NCI-H1048 (cell line): ENCODE measurements around the gene VSIG10L2.
"Not testable (repeated sequence)": the region's sequence is repeated elsewhere in the genome, so short reads cannot be mapped to it uniquely, and the experiment has no call there.

Experiments
- DNase-seq: peaks from one replicate; lab custom pipeline; 2025; lab: John Stamatoyannopoulos, UW

VSIG10L2 gene

DNA sequence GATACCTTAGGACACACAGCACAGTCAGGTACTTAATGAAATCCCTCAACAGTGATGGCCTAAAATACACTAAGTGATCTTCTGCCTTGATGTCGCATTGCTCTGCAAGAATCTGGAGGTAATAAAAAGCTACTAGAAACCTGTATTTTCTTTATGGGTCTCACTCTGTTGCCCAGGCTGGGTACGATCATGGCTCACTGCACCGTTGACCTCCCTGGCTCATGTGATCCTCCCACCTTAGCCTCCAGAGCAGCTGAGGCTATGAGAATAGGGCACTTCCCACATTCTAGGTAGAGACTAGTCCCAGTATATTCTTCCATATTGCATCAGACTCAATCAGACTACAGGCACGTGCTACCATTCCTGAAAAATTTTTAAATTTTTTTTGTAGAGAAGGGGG is 21.7 kb downstream of the VSIG10L2 start:
- DNase-seq = no peak

DNA sequence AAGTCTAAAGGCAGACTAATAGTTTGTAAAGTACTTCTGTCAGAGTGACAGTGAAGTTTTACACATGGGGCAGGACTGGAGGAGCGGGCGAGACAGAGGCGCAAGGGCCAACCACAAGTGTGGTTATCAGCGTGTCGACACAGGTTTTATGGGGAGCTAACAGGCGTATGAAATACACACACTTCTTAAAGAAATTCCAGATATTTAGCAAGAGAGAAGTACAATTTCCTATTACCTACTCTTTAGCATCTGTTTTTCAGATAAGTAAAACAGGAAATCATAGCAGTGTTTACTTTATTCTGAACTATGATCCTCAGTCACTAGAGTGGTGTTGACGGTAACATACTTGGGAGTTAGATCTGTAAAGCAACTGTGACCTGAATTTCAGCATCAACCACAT is 22.5 kb downstream of the VSIG10L2 start:
- DNase-seq = no peak

DNA sequence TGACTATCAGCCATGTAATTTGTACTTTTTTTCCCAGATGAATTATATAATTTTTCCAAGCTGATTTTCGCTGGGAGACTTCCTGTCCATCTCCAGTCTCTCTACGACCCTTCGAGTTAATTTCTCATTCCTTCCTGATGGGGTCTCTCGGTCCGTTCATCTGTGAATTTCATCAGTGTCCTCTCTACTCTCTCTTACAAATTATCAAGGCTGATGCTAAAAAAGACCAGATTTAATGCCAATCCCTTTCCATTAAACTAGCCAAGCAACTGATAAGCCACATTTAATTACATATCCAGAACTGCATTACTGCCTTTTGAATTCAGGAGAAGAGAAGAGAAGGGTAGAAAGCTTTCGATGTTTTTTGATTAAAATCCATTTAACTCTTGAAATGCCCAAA is 25.8 kb downstream of the VSIG10L2 start:
- no peak for DNase-seq

DNA sequence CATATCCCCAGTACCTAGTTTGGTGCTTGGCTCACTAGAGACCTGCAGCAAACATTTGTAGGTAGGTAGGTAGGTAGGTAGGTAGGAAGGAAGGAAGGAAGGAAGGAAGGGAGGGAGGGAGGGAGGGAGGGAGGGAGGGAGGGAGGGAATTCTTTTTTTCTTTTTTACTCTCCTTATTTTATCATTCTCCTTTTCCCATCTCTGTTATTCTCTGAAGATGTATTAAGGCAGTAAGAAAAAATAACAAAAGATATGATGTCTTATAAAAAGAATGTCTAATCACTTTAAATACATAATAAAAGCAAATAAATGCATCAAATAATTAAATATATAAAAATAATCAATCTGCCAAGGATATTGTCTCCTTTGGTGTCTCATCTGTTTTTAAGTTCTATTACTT is 28.4 kb downstream of the VSIG10L2 start:
- DNase-seq = no peak

DNA sequence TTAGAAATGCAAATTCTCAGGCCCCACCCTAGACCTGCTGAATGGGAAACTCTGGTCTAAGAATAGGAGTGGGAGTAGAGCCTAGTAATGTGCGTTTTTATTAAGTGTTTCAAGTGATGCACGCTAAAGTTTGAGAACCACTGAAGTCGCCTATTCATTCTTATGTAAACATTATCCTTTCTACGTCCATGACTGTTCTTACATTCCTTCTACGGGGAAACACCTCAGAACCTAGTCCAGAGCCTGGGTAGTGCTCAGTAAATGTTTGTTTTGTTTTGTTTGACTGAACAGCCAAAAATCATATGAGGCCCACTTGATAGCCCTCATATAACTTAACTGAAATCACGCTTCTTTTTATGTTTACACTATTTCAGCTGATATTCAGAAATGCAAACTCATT is 29.8 kb downstream of the VSIG10L2 start:
- no peak for DNase-seq

DNA sequence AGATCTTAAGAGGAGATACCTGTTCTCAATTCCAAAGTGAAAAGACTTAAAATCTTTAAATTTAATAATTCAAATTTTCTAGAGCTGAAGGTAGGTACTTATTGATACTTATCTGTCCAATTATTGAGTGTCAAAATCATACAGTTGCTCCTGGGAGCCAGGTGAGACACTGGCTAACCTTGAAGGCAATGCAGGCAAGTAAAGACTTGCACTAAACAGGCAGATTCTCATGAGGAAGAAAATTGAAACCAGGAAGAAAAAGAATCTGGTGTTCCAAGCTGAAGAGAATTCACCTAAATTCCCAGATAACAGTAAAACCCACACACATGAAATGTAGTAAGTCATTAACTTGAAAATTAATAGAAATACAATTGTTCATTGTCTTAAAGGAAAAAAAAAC is 30.3 kb downstream of the VSIG10L2 start:
- DNase-seq = no peak

DNA sequence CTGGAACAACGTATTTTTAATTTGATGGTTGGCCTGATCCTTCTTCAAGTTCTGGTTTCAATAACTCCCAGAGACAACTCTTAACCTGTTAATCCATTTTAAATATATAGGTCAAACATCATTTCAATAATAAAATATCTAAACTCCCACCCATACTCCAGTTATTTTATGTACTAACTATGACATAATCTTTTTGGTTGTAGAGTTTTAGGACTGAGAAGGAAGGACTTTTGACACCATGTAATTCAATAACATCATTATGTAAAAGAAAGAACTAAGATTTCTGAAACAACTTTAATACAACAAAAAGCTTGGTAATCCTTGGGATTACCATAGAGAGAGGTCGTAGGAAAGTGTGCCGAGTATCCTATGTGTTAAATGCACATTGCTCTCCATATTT is 31.5 kb downstream of the VSIG10L2 start:
- no peak for DNase-seq

DNA sequence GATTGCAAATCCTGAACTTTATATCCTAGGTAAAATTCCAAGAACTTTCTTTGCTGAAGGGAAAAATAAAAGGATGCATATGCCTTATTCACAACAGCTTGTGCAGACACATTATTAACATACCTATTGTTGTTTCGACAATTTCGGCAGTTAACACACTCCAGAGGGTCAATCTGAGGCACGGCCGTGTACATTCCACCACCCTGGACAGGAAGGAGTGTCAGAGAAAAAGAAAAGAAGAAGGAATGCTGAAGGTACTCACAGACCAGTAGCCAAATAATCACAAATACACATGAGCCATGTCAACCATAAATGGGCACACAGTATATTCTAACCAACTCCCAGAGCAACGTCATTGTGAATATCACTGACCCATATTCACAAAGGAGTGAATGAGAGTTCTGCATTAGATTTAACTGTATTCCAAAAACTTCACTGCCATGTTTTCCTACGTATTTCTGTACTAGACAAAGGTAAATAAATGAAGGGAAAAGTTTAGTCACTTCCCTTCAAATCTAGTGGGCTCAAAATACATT is 32.4 kb downstream of the VSIG10L2 start:
- no peak for DNase-seq

DNA sequence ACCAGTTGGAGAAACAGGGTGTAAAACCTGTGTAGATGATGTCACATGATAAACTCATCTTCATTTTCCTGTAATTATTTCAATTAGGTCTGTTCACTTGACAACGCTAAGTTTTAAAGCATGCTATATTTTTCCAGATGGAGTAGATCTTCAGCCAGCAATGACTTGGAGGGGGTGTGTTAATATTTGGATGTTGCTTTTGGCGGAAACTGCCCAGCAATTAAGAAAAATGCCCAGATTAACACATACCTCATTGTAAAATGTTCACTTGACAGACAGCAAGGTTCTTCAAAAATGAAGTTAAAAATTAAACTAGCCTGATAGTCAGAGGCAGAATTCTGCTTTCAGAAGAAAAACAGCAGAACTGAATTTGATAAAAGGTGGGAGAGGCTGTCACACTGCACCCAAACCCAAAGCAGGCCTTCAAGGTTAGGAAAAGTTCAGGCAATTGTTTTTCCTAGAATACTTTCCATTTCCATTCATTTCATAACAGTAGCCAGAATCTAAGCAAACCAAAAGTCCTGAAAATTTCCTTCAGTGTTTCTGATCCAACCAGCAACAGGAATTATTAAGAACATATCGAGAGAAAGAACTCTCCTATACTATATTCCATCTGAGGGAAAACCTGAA is 33.0 kb downstream of the VSIG10L2 start:
- DNase-seq = no peak

DNA sequence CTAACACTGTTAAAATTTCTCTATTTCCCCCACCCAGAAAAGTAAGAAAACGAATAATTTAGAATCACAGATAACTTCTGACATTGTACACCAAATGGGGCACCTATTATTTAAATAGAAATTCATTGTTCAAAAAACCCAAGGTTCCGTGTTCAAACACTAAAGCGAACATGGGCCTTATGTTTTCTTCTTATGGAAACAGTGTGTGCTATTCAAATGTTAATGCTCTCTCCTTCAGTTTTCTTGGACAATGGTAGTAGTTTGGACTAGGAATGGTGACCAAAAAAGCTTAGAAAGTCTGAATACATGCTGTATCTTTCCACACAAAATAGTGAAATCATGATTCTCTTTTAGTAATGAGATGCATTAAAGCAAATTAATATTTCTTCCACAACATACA is 33.7 kb downstream of the VSIG10L2 start:
- no peak for DNase-seq

DNA sequence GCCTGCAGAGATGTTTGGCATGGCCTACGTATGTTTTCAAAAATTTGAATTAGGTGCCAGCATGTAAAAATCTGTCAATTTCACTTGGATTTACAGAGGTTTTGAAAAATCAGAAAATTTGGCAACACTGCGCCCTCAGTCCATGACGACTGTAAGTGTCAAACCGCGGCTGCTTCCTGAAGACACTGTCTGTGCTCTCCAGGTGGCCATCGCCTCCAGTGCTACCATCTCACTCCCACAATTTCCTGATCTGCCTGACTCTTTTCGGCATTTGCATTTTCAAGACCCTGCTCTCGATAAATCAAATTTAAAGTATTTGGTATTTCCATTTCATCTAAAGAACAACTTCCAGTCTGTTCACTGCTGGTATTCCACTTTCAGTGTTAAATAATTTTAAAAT is 34.6 kb downstream of the VSIG10L2 start:
- DNase-seq = no peak

DNA sequence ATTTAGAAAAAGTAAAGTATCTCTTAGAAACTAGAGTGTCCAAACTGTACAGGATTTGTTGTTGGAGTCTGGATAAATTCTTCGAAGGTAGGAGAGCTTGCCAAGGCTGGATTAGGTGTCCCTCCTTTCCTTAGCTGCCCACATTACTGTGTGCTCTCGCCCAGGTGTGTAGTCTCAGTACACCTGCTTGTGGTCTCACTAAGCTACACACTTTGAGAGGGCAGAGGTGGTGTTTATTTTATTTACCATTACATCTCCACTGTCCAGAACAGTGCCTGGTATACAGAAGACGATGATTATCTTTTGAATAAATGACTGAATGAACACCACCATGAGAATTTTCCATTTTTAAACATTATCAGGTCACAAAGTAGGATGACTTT is 36.5 kb downstream of the VSIG10L2 start:
- DNase-seq = no peak

DNA sequence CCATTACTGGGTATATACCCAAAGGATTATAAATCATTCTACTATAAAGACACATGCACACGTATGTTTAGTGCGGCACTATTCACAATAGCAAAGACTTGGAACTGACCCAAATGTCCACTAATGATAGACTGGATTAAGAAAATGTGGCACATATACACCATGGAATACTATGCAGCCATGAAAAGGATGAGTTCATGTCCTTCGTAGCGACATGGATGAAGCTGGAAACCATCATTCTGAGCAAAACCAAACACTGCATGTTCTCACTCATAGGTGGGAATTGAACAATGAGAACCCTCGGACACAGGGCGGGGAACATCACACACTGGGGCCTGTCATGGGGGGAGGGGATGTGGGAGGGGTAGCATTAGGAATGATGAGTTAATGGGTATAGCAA is 40.1 kb downstream of the VSIG10L2 start:
- not testable (repeated sequence) for DNase-seq

DNA sequence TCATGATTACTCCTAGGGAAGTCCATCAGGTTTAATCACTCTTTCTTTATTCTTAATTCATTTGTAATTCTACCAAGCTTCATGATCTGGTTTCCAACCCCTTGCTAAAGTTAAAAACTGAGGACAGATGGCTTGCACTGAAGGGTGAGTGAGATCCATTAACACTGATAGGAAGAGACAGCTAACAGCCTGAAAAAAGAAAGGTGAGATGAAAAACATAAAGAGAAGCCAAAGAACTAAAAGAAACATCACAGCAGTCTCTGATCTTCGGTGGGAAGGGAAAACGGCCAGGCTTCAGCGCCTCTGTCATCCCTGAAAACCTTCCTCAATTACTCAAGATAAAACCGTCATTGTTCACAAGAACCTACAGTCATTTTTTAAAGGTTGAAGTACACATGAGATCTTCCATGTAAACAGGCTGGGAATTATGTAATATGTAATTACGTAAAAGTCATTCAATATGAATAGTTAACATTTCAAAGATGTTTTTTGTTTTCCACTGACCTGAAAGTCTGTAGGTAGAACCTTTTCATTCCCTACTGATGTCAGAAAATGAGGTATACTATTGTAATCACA is 41.3 kb downstream of the VSIG10L2 start:
- DNase-seq = no peak

DNA sequence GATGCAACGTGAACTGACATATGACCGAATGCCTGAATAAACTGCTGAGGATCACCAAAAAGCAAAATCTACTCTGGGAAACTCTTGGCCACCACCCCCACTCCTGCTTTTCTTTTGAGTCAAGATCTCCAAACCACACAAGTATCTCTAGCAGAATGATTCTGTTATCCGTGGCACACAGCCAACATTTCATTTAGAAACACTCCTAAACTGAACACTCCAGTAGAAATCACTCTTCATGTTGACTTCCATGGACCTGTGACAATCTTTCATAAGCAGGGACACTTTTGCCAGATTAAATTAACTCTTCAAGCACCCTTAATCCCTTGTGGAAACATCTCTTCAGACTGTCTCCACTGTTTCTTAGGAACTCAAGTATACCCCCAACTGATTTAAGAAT is 44.4 kb downstream of the VSIG10L2 start:
- no peak for DNase-seq

DNA sequence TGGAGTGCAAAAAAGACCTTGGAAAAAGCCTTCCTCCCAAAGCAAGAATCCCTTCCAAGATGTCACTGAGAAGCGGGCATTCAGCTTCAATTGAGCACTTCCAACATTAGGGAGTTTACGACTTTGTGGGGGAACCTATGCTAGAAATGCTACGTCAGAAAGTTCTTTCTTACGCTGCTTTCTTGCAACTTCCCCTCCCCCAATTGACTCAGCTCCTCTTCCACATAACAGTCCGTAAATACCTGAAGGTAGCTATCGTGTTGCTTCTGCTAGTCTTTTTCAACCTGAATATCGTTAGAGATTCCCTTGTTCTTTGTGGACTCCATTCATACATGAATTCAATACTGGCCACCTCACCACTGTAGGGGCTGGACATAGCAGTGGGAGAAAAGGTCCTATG is 47.0 kb downstream of the VSIG10L2 start:
- DNase-seq = no peak

DNA sequence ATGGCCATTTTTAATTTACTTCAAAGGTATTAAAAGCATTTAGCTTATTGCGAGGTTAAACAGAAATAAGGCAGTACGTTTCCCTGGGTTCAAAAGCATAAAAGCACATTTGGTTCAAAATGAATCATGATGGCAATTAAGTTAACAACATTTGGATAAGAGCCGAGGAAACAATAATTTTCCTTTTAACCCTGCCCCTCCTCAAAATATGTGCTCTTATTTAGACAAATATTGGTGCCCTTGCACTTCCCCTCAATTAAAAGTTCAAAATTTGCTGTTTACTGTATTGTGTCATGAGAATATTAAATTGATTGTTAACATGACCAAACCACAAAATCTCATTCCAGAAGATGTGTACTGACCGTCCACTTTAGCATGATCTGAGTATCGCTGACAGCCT is 48.7 kb downstream of the VSIG10L2 start:
- no peak for DNase-seq

DNA sequence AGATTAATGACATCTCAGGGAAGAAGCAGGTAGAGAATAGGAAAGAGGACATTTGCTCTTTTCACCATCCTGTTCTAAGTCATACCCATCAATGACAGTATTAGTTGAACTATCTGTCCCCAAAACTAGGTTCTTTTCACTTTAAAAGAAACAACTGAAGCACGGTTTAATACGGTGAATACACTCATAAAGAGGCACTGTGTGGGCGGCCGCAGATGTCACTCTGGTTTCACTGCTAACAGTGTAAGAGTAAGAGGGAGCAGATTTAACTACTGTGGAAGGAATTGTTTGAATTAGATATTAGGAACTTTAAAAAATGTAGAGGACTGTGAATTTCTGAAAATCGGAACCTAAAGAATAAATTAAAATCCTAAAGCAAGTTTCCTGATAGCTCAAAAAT is 49.5 kb downstream of the VSIG10L2 start:
- no peak for DNase-seq

DNA sequence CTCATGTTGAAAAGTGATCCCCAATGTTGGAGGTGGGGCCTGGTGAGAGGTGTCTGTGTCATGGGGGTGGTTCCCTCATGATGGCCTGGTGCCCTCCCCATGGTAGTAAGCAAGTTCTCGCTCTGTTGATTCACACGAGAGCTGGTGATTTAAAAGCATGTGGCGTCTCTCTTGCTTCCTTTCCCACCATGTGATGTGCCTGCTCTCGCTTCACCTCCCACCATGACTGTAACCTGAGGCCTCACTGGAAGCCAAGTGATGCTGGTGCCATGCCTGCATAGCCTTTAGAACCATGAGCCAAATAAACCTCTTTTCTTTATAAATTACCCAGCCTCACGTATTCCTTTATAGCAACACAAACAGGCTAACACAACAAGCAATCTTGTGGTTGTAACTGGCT is 52.4 kb downstream of the VSIG10L2 start:
- DNase-seq = no peak

DNA sequence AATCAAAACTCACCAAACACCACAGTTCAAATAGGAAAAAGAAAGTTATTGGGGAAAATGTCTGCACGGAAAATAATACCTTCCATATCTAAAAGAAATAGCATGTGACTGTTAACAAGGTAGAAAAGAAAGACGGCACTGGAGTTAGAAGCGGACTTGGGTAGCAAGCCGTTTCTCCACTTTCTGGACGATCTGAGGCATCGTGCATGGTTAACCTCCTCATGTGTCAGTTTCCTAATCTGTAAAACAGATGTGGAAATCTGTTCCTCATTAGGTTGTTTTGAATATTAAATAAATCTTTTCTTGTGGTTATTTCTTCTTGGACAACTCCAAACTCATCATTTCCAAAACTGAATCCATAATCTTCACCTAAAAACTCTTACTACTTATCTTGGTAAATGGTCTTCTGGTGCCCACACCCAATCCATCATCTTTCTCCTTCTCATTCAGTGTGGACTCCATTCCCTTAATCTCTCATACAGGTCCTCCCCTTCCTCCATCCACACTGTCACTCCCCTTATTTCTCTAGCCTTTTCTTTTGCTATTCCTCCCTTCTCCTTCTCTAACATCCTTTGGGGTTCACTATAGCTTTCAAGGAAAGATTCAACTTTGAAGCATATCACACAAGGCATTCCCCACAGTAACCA is 53.5 kb downstream of the VSIG10L2 start:
- DNase-seq = no peak

DNA sequence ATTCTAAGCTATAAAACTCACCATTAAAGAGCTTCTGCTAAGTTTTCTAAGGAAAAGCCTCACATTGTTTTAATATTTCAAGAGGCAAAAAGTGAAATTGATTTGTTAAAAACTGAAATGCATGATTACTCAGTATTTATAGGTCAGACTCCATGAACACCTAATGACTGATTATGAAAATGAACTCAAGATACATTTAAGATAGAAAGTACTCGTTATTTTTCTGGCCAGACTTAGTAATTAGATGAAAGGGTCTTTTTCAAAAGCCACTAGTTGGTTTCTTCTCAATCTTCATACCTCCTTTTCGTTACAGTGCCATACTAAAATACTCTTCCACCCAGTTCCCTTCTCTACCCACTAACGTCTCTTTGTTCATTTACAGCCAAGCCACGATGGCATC is 56.3 kb downstream of the VSIG10L2 start:
- DNase-seq = no peak
